ENCODE data around the gene DYDC2.

DNA sequence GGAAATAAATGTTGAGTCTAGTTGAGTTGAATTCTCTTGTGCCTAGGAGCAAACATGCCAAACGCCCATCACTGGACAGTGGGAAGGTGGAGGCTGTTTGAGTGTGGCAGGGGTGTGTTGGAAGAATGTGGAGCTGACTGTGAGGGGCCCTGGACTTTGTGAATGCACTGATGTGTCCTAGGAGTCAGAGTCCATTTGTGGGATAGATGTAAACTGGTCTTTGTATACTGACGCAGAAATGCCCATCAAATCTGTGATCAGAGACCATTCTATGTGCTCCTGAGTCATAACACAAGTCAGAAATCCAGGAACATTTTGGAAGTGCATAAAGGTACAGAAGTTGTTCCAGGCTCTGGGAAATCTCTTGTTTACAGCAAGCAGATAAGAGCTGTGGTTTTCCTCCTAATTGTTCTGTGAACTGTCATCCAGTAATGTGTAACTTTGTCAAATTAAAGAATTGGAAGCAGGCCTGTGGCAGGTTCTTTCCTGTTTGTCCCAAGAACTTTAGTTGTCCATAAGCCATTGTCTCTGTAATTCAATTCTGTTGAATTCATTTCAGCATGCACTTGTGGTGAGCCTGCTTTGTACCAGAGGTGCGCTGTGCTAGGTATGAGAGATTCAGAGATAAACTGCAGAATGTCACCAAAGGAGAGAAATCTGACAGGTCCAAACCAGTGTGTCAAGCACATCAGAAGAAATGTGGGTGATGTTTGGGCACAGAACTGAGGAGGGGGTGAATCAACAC, 59.3 kb downstream of the DYDC2 start:
- no peak for TF ChIP-seq EZH2 (IDR thresholded peaks at IDR 0.05; ENCODE audit: low read length)
- TF ChIP-seq CTCF (optimal IDR thresholded peaks at IDR 0.05 in 1 of 3, IDR thresholded peaks at IDR 0.05 in 1 of 3, conservative IDR thresholded peaks at IDR 0.05 in 1 of 3; ENCODE audit: extremely low read depth in 1 of 3, insufficient read depth in 2 of 3, low read length in 3 of 3), result no peak

Measured in keratinocyte (primary cell).